AG04450 (cell line): ENCODE data around the gene MLH3. TPM values are rescaled to one million over a fixed set of nuclear protein-coding genes. Genes with fewer than 3 reads are reported as not detected.

Experiments
- CTCF ChIA-PET: fragments of 300-600, 350-600 bp; formaldehyde crosslinking; extraction: SDS; loops from one replicate; lab custom pipeline; 2022; ENCODE audit warnings: antibody characterized with exemption, inconsistent platforms; lab: Charles Lee
- POLR2A ChIA-PET: fragments of 350-600 bp; formaldehyde crosslinking; extraction: SDS; loops from one replicate; lab custom pipeline; 2021; ENCODE audit warnings: antibody characterized with exemption, inconsistent platforms; lab: Yijun Ruan, JAX
- DNase-seq: peaks from one replicate; pipeline ENCODE4 v3.0.0-alpha.2; 2011; ENCODE audit warnings: low read depth, low spot score
- H3K27ac ChIP-seq: one replicate; pipeline ENCODE4 v1.5.1; 2012; ENCODE audit warnings: low read depth, low read length, control low read depth
- H3K27me3 ChIP-seq: one replicate; pipeline ENCODE4 v1.6.0; 2012; ENCODE audit warnings: low read length; ENCODE audit not compliant: control insufficient read depth, insufficient read depth
- H3K4me3 ChIP-seq: 2 replicates; pipeline ENCODE4 v1.5.1; 2011; ENCODE audit warnings: mild to moderate bottlenecking, low read depth, low read length, control low read depth
- H3K9me3 ChIP-seq: 2 replicates; pipeline ENCODE4 v1.5.1; 2012; ENCODE audit warnings: low read length; ENCODE audit not compliant: control insufficient read depth, insufficient read depth
- CTCF ChIP-seq: IDR thresholded peaks from 2 replicates; pipeline ENCODE4 v1.5.1; 2011; ENCODE audit warnings: low read depth, low read length, control low read depth, inconsistent platforms
- polyA plus RNA-seq: library from polyadenylated mRNA; depleted of rRNA; stranded (reverse); fragments of >200 nt; gene quantifications from 2 replicates; pipeline ENCODE4 v1.2.3, GENCODE V29; 2011

The MLH3 gene
- polyA plus RNA-seq, 1 experiment = 16.2 TPM

- DNase-seq = no peak
- Histone ChIP-seq H3K27me3 (no peaks in the 10 kb centered on the region), H3K9me3 (no peaks in the 10 kb centered on the region), H3K27ac (no peak overlapping the region), H3K4me3 (no peak overlapping the region)
- ChIA-PET POLR2A (no interaction called here), CTCF (interaction anchor here (0.6 kb wide), 1 partner anchor 42 kb away, joined by 3 read pairs; no protein-coding TSS in a partner anchor)
- TF ChIP-seq CTCF = no peak
These were observed 43.6 kb upstream of the MLH3 start for GRCh38 chr14:75094896-75095295.

- TF ChIP-seq CTCF = no peak
- no peaks in the 10 kb centered on the region for H3K27me3 ChIP-seq
- no peak for DNase-seq
- POLR2A ChIA-PET = no interaction called here
- H3K27ac ChIP-seq = no peak overlapping the region
- H3K4me3 ChIP-seq = no peak overlapping the region
- CTCF ChIA-PET = interaction anchor here (0.7 kb wide), 1 partner anchor 38 kb away, joined by 3 read pairs; no protein-coding TSS in a partner anchor
- no peaks in the 10 kb centered on the region for H3K9me3 ChIP-seq
These were observed 41.4 kb upstream of the MLH3 start for GRCh38 chr14:75092698-75093097.

GRCh38 chr14:75091251-75091650 lies 40.0 kb upstream of the MLH3 start:
- Histone ChIP-seq H3K27ac (no peak overlapping the region), H3K27me3 (no peaks in the 10 kb centered on the region), H3K9me3 (no peaks in the 10 kb centered on the region), H3K4me3 (no peak overlapping the region)
- no peak for DNase-seq
- ChIA-PET CTCF (interaction anchor here (1.5 to 6.2 kb wide), 5 partner anchors 146 to 232 kb away, joined by 3 to 93 read pairs (median 5); no protein-coding TSS in a partner anchor), POLR2A (interaction anchor here (0.5 kb wide), 1 partner anchor 159 kb away, joined by 4 read pairs; no protein-coding TSS in a partner anchor)
- TF ChIP-seq CTCF = no peak

- Histone ChIP-seq H3K27me3 (no peaks in the 10 kb centered on the region), H3K4me3 (no peak overlapping the region), H3K27ac (peak overlapping the region; percentile 63), H3K9me3 (no peaks in the 10 kb centered on the region)
- TF ChIP-seq CTCF = no peak
- no peak for DNase-seq
- ChIA-PET CTCF (interaction anchor here (1.4 to 6.2 kb wide), 7 partner anchors 142 to 231 kb away, joined by 3 to 93 read pairs (median 5); no protein-coding TSS in a partner anchor), POLR2A (interaction anchor here (1.2 kb wide), 1 partner anchor 27 kb away, joined by 3 read pairs; the partner anchor contains the start of gene ACYP1)
These were observed 39.1 kb upstream of the MLH3 start for GRCh38 chr14:75090353-75090752.

- DNase-seq = peak; percentile 34
- Histone ChIP-seq H3K27me3 (no peaks in the 10 kb centered on the region), H3K27ac (no peak overlapping the region), H3K9me3 (no peaks in the 10 kb centered on the region), H3K4me3 (no peak overlapping the region)
- ChIA-PET CTCF (interaction anchor here (0.6 to 6.2 kb wide), 74 partner anchors 8 to 256 kb away, joined by 3 to 93 read pairs (median 4); partner anchors contain the start of genes ACYP1, EIF2B2, MLH3 and PGF), POLR2A (interaction anchor here (0.6 kb wide), 2 partner anchors 19 to 209 kb away, joined by 3 to 6 read pairs; no protein-coding TSS in a partner anchor)
- TF ChIP-seq CTCF = peak; percentile 93
These were observed 37.5 kb upstream of the MLH3 start for GRCh38 chr14:75088566-75089373.
